ENCODE measurements around the gene NEAT1.
A peak's percentile ranks its signal among the peaks of the same experiment; 100 is the strongest.

The NEAT1 gene

DNA sequence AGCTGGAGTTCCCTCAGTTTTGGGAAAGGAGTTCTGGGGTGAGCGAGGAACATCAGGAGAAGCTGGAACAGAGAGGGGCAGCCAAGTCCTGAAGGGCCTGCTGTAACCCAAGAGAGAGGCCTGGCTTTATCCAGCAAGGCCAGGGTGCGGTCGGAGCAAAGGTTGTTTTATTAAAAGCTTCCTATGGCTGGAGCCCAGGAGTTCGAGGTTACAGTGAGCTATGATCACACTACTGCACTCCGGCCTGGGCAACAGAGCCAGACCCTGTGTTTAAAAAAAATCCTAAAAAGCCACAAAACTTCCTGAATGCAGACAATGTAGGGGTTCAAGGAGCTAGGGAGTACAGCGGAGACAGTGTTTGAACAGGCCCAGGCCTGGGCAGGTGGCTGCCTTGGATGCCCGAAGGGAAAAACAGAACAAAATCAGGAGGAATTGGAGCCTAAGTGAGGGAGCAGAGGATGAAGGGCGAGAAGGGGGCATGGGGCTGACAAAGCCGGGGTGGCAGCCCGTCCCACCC is 54.1 kb downstream of the NEAT1 start:
- peak overlapping the region; percentile 99 for H3K9ac ChIP-seq (ENCODE audit: low read length)
- H3K4me1 ChIP-seq (ENCODE audit: control insufficient read depth, insufficient read depth, low read length): peaks cover 57% of the 10 kb centered on the region
- DNase-seq (ENCODE audit: low read depth): no peak

GRCh38 chr11:65477149-65477965 is 54.8 kb downstream of the NEAT1 start:
- H3K36me3 ChIP-seq (ENCODE audit: control insufficient read depth, insufficient read depth, low read length, severe bottlenecking): no peaks in the 10 kb centered on the region
- H3K4me1 ChIP-seq (ENCODE audit: control insufficient read depth, insufficient read depth, low read length): peaks cover 55% of the 10 kb centered on the region
- no peaks in the 10 kb centered on the region for H3K27me3 ChIP-seq (replicated peaks; ENCODE audit: control insufficient read depth, insufficient read depth, low read length)
- H3K9me3 ChIP-seq (ENCODE audit: control insufficient read depth, low read length): no peaks in the 10 kb centered on the region
- peak overlapping the region; percentile 88 for H3K4me3 ChIP-seq (ENCODE audit: low read length)
- H3K9ac ChIP-seq (ENCODE audit: low read length): peak overlapping the region; percentile 99
- DNase-seq (ENCODE audit: low read depth): peak; percentile 98

More for the DNA sequence above, 54.1 kb downstream of the NEAT1 start:
- Histone ChIP-seq H3K27me3 (replicated peaks; ENCODE audit: control insufficient read depth, insufficient read depth, low read length) (no peaks in the 10 kb centered on the region), H3K36me3 (ENCODE audit: control insufficient read depth, insufficient read depth, low read length, severe bottlenecking) (no peaks in the 10 kb centered on the region), H3K4me3 (ENCODE audit: low read length) (peak overlapping the region; percentile 88), H3K9me3 (ENCODE audit: control insufficient read depth, low read length) (no peaks in the 10 kb centered on the region)

GRCh38 chr11:65478388-65479183 is 56.0 kb downstream of the NEAT1 start:
- no peaks in the 10 kb centered on the region for H3K27me3 ChIP-seq (replicated peaks; ENCODE audit: control insufficient read depth, insufficient read depth, low read length)
- H3K9ac ChIP-seq (ENCODE audit: low read length): peak overlapping the region; percentile 99
- peaks cover 51% of the 10 kb centered on the region for H3K4me1 ChIP-seq (ENCODE audit: control insufficient read depth, insufficient read depth, low read length)
- peak; percentile 38 for DNase-seq (ENCODE audit: low read depth)
- no peaks in the 10 kb centered on the region for H3K36me3 ChIP-seq (ENCODE audit: control insufficient read depth, insufficient read depth, low read length, severe bottlenecking)
- H3K4me3 ChIP-seq (ENCODE audit: low read length): peak overlapping the region; percentile 72
- no peaks in the 10 kb centered on the region for H3K9me3 ChIP-seq (ENCODE audit: control insufficient read depth, low read length)

DNA sequence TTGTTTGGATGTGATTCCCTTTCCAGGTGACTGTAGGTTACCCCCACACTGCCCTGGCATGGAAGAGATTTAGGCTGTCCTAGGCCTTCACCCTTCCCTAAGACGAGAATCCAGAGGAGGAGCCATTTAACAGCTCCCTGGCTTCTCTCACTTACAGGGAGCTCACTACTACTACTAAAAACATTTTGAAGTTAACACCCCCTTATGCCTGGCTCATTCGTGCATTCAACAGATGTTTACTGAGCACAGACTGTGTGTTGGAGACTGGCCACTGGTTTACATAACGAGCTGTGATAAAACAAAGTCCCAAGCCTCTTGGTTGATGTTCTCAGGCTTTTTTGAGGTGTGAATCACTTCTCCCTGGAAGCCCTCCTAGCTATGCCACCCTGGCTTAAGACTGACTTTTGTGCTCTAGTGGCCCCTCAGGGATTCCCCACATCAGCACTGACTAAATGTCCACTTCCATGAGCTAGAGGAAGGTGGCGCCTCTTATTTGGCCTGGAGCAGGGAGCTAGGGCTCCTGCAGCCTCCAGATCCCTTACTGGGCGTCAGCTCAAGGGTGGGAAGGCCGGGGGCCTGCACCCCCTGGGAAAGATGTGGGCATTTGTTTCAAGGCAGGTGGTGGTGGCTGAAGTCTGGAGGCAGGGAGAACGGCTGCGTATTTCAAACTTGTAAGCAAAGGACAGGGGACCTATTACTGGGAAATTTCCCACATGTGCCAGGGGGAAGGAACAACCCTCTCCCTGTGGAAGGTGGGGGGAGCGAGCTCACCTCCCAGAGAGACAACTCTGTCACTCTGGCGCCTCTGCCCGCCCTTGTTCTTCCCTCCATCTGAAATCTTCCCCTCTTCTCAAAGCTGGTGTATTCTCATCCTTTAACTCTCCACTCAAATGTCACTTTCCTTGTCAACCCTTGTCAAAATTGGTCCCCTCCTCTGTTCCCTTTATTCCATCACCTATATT is 56.9 kb downstream of the NEAT1 start:
- peak; percentile 82 for DNase-seq (ENCODE audit: low read depth)
- H3K9ac ChIP-seq (ENCODE audit: low read length): peak overlapping the region; percentile 99

DNA sequence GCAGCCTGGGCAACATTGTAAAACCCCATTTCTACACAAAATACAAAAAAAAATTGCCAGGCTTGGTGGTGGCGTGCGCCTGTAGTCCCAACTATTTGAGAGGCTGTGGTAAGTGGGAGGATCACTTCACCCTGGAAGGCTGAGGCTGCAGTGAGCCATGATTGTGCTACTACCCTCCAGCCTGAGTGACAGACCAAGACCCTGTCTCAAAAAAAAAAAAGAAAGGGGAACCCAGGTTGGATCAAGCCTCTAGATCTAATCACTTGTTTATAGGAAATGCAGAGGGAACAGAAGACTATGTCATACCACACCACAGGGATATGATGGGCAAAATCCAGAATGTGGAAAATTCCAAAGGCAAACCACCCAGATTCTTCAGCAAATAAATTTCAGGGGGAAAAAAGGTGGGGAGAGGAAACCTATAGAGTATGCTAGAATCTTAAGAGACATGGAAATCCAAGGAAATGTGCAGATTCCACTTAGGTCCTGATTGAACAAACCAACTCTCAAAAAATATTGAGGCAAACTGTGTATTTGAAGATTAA is 59.8 kb downstream of the NEAT1 start:
- no peak overlapping the region for H3K4me3 ChIP-seq (ENCODE audit: low read length)
- H3K4me1 ChIP-seq (ENCODE audit: control insufficient read depth, insufficient read depth, low read length): peaks cover 76% of the 10 kb centered on the region
- no peaks in the 10 kb centered on the region for H3K9me3 ChIP-seq (ENCODE audit: control insufficient read depth, low read length)
- no peaks in the 10 kb centered on the region for H3K36me3 ChIP-seq (ENCODE audit: control insufficient read depth, insufficient read depth, low read length, severe bottlenecking)
- H3K9ac ChIP-seq (ENCODE audit: low read length): peak overlapping the region; percentile 73
- no peaks in the 10 kb centered on the region for H3K27me3 ChIP-seq (replicated peaks; ENCODE audit: control insufficient read depth, insufficient read depth, low read length)
- no peak for DNase-seq (ENCODE audit: low read depth)

More for the DNA sequence above, 56.9 kb downstream of the NEAT1 start:
- peaks cover 56% of the 10 kb centered on the region for H3K4me1 ChIP-seq (ENCODE audit: control insufficient read depth, insufficient read depth, low read length)
- no peaks in the 10 kb centered on the region for H3K27me3 ChIP-seq (replicated peaks; ENCODE audit: control insufficient read depth, insufficient read depth, low read length)
- H3K4me3 ChIP-seq (ENCODE audit: low read length): peak overlapping the region; percentile 72
- H3K9me3 ChIP-seq (ENCODE audit: control insufficient read depth, low read length): no peaks in the 10 kb centered on the region
- H3K36me3 ChIP-seq (ENCODE audit: control insufficient read depth, insufficient read depth, low read length, severe bottlenecking): no peaks in the 10 kb centered on the region

DNA sequence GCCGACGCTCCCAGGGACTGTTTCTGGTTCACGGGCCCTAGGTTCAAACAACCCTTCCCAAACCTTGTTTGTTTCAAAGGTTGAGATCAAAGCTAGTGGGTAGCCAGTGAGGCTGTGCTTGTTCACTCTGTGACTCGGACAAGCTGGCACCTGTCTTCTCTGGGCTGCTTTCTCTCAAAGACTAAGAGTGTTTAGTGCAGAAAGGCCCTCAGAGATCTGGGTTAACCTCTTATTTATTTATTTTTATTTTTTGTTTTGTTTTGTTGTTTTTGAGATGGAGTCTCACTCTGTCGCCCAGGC is 63.3 kb downstream of the NEAT1 start:
- Histone ChIP-seq H3K36me3 (ENCODE audit: control insufficient read depth, insufficient read depth, low read length, severe bottlenecking) (no peaks in the 10 kb centered on the region), H3K9me3 (ENCODE audit: control insufficient read depth, low read length) (no peaks in the 10 kb centered on the region), H3K4me1 (ENCODE audit: control insufficient read depth, insufficient read depth, low read length) (peaks cover 76% of the 10 kb centered on the region), H3K27me3 (replicated peaks; ENCODE audit: control insufficient read depth, insufficient read depth, low read length) (no peaks in the 10 kb centered on the region), H3K9ac (ENCODE audit: low read length) (peak overlapping the region; percentile 91), H3K4me3 (ENCODE audit: low read length) (peak overlapping the region; percentile 25)
- peak; percentile 27 for DNase-seq (ENCODE audit: low read depth)

DNA sequence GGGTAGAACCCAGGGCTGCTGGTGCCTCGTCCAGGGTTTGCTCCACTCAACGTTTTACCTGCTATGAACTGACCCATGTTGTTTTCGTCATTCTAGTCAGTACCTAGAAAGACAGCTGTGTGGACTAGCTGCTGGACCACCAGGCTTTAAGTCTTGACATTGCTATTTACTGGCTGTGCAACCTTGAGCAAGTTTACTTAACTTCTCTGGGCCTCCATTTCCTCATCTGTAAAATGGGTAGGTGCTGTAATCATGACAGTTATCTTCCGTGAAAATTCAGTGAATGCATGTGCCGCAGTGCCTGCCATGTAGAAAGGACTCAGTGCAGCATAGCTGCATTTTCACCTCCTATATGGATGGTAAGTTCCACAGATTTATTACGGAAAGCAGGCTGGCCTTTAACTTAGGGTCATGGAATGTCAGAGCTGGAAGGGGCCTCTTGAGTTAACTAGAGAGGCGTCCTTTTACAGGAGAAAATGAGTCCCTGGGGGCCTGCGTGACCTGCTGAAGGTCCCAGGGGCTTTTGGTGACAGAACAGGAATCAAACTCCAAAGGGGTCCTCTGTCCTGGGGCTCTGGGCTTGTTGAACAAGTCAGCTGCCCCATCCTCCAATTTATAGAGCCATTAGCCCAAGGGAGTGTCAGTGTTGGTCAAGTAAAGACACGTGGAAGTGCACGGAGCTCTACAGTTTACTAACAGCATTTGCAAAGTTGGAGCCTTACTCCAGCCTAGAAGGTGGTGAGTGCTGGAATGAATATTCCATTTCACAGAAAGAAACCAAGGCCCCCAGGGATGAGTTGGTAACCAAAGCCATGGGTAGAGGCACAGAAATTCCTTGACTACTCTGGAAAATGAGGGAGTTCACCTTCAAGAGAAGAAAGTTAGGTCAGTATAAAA is 64.2 kb downstream of the NEAT1 start:
- H3K27me3 ChIP-seq (replicated peaks; ENCODE audit: control insufficient read depth, insufficient read depth, low read length): no peaks in the 10 kb centered on the region
- no peaks in the 10 kb centered on the region for H3K9me3 ChIP-seq (ENCODE audit: control insufficient read depth, low read length)
- peak overlapping the region; percentile 91 for H3K9ac ChIP-seq (ENCODE audit: low read length)
- peaks cover 80% of the 10 kb centered on the region for H3K4me1 ChIP-seq (ENCODE audit: control insufficient read depth, insufficient read depth, low read length)
- H3K4me3 ChIP-seq (ENCODE audit: low read length): peak overlapping the region; percentile 60
- H3K36me3 ChIP-seq (ENCODE audit: control insufficient read depth, insufficient read depth, low read length, severe bottlenecking): no peaks in the 10 kb centered on the region
- DNase-seq (ENCODE audit: low read depth): no peak

DNA sequence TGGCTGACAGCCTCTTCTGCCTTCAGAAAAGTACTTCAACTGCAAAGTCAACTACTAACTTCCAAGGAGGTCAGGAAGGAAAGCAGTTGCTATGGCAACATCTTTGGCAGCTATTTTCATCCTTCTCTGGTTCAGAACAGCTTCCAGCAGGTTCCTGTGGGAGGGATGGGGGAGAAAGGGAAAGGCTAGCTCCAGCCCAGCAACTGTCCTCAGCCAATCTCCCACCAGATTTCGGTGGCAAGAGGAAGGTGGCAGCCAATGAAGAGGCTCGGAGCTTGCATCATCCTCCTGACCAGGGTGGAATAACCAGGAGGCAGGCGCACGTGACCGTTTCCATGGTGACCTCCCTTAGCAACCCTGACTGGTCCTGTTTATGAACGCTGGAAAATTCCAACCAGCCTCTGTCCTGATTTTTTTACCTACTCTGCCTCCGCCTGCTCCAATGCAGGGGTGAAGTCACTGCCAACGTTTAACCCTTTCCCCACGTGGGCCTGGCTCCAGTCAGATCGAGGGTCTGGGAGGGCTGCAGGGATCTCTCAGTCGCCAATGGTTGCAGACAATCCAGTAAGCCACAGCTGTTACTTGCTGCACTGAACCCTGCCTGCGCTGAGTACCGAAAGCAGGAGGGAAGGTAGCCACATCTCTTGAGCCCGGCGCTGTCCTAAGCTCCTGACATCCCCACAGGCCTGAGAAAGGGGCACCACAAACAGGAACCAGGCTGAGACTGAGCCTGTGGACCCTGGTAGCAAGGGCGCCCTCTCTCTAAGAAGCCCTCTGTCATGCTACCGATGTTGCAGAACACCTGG is 65.1 kb downstream of the NEAT1 start:
- Histone ChIP-seq H3K36me3 (ENCODE audit: control insufficient read depth, insufficient read depth, low read length, severe bottlenecking) (no peaks in the 10 kb centered on the region), H3K4me3 (ENCODE audit: low read length) (peak overlapping the region; percentile 60), H3K27me3 (replicated peaks; ENCODE audit: control insufficient read depth, insufficient read depth, low read length) (no peaks in the 10 kb centered on the region), H3K4me1 (ENCODE audit: control insufficient read depth, insufficient read depth, low read length) (peaks cover 83% of the 10 kb centered on the region), H3K9me3 (ENCODE audit: control insufficient read depth, low read length) (no peaks in the 10 kb centered on the region), H3K9ac (ENCODE audit: low read length) (peak overlapping the region; percentile 94)
- DNase-seq (ENCODE audit: low read depth): peak; percentile 100

DNA sequence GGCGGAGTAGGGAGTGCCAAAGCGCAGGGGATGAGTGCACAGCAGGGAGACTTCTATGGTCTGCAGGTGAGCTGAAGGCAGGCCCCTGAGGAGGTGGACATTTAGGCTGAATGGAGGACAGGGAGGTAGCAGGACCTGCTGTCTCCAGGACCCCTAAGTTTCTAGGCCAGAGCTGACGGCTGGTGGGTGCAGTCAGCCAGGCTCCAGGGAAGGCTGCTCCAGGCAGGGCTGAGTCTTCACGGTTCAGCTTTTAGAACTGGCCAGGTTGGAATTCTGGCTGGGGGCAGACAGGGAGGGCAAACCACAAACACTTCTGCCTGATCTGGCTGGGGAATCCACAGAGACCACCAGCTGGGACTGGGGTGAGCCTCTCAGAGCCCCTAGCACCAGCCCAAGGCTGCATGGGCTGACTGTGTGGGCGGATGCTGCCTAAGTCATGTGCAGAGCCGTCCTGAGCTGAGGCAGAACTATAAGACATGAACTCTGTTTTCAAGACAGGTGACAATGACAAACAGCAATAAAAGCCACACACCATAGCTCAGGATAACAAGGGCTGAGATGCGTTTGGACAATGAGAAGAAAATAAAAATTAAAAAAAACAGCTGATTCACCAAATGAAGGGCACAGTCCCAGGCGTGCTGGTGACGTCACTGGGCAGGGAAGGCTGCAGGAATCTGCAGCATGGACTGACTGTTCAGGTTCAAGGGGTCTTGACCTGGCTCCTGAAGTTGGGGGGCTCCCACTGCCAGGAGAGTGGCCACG is 65.9 kb downstream of the NEAT1 start:
- H3K4me1 ChIP-seq (ENCODE audit: control insufficient read depth, insufficient read depth, low read length): peaks cover 91% of the 10 kb centered on the region
- H3K36me3 ChIP-seq (ENCODE audit: control insufficient read depth, insufficient read depth, low read length, severe bottlenecking): no peaks in the 10 kb centered on the region
- peak overlapping the region; percentile 94 for H3K9ac ChIP-seq (ENCODE audit: low read length)
- DNase-seq (ENCODE audit: low read depth): peak; percentile 73
- H3K4me3 ChIP-seq (ENCODE audit: low read length): peak overlapping the region; percentile 58
- H3K27me3 ChIP-seq (replicated peaks; ENCODE audit: control insufficient read depth, insufficient read depth, low read length): no peaks in the 10 kb centered on the region
- H3K9me3 ChIP-seq (ENCODE audit: control insufficient read depth, low read length): no peaks in the 10 kb centered on the region
